ENCODE results near the gene ZNF683.
"Not testable (repeated sequence)": the region's sequence is repeated elsewhere in the genome, so short reads cannot be mapped to it uniquely, and the experiment has no call there.

ZNF683 gene

DNA sequence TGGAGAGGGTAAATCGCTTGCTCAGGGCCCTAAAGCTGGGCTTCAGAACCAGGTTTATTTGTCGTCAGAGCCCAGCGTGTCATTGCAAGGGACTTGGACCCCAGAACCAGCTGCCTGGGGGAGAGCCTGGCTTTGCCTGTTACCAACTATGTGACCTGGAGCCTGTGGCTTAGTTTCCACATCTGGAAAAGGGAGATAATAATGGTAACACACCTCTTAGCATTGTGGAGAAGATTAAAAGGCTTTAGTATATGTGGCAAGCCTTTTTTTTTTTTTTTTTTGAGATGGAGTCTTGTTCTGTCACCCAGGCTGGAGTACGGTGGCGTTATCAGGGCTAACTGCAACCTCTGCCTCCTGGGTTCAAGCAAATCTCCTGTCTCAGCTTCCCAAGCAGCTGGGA lies 42.3 kb downstream of the ZNF683 start:
- Histone ChIP-seq H3K27me3 (ENCODE audit: insufficient read depth, poor library complexity, severe bottlenecking) (no peaks in the 10 kb centered on the region), H3K4me3 (replicated peaks; ENCODE audit: insufficient read depth, low read length) (no peak overlapping the region), H3K27ac (replicated peaks) (no peak overlapping the region)
- DNase-seq (ENCODE audit: low read depth in 1 of 2, low spot score in 1 of 2) = no peak
- no peak for TF ChIP-seq SPI1 (IDR thresholded peaks at IDR 0.05; ENCODE audit: borderline replicate concordance, low read depth)
- no peak for TF ChIP-seq POLR2AphosphoS5 (IDR thresholded peaks at IDR 0.05; ENCODE audit: low read depth)
- TF ChIP-seq, protein P1, sequence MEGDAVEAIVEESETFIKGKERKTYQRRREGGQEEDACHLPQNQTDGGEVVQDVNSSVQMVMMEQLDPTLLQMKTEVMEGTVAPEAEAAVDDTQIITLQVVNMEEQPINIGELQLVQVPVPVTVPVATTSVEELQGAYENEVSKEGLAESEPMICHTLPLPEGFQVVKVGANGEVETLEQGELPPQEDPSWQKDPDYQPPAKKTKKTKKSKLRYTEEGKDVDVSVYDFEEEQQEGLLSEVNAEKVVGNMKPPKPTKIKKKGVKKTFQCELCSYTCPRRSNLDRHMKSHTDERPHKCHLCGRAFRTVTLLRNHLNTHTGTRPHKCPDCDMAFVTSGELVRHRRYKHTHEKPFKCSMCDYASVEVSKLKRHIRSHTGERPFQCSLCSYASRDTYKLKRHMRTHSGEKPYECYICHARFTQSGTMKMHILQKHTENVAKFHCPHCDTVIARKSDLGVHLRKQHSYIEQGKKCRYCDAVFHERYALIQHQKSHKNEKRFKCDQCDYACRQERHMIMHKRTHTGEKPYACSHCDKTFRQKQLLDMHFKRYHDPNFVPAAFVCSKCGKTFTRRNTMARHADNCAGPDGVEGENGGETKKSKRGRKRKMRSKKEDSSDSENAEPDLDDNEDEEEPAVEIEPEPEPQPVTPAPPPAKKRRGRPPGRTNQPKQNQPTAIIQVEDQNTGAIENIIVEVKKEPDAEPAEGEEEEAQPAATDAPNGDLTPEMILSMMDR (IDR thresholded peaks at IDR 0.05; ENCODE audit: insufficient read depth, low read length) = no peak
- TF ChIP-seq, protein P2, sequence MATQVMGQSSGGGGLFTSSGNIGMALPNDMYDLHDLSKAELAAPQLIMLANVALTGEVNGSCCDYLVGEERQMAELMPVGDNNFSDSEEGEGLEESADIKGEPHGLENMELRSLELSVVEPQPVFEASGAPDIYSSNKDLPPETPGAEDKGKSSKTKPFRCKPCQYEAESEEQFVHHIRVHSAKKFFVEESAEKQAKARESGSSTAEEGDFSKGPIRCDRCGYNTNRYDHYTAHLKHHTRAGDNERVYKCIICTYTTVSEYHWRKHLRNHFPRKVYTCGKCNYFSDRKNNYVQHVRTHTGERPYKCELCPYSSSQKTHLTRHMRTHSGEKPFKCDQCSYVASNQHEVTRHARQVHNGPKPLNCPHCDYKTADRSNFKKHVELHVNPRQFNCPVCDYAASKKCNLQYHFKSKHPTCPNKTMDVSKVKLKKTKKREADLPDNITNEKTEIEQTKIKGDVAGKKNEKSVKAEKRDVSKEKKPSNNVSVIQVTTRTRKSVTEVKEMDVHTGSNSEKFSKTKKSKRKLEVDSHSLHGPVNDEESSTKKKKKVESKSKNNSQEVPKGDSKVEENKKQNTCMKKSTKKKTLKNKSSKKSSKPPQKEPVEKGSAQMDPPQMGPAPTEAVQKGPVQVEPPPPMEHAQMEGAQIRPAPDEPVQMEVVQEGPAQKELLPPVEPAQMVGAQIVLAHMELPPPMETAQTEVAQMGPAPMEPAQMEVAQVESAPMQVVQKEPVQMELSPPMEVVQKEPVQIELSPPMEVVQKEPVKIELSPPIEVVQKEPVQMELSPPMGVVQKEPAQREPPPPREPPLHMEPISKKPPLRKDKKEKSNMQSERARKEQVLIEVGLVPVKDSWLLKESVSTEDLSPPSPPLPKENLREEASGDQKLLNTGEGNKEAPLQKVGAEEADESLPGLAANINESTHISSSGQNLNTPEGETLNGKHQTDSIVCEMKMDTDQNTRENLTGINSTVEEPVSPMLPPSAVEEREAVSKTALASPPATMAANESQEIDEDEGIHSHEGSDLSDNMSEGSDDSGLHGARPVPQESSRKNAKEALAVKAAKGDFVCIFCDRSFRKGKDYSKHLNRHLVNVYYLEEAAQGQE (IDR thresholded peaks at IDR 0.05; ENCODE audit: insufficient replicate concordance, low read depth) = no peak
- no peak for TF ChIP-seq GABPA (IDR thresholded peaks at IDR 0.05; ENCODE audit: low read depth)

DNA sequence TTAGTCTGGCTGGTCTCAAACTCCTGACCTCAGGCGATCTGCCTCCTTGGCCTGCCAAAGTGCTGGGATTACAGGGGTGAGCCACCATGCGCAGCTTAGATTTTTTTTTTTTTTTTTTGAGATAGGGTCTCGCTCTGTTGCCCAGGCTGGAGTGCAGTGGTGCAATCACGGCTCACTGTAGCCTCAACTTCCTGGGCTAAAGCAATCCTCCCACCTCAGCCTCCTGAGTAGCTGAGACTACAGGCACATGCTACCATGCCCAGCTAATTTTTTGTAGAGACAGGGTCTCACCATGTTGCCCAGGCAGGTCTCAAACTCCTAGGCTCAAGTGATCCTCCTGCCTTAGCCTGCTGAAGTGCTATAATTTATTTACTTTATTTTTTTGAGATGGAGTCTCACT lies 43.2 kb downstream of the ZNF683 start:
- not testable (repeated sequence) for H3K27ac ChIP-seq (replicated peaks); H3K4me3 ChIP-seq (replicated peaks; ENCODE audit: insufficient read depth, low read length); DNase-seq (ENCODE audit: low read depth in 1 of 2, low spot score in 1 of 2)

DNA sequence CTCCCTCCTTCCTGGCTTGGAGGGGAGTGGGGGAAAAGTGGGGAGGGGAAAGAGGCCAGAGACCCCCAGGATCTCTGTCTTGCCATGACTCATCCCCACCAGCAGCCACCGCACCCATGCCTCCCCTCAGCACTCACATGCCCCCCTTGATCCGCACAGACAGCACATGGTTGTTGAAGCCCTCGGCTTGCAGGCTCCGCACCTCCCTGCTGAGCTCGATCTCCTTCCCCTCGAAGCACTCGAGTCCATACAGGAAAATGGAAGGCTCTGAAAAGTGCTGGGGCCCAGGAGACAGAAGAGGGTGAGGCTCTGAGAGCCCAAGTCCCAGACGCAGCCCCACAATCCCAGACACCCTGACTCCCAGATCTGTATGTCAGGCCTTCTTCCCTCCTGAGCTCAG lies 44.0 kb downstream of the ZNF683 start:
- H3K4me3 ChIP-seq (replicated peaks; ENCODE audit: insufficient read depth, low read length) = no peak overlapping the region
- H3K27ac ChIP-seq (replicated peaks) = no peak overlapping the region
- no peaks in the 10 kb centered on the region for H3K27me3 ChIP-seq (ENCODE audit: insufficient read depth, poor library complexity, severe bottlenecking)
- TF ChIP-seq, protein P2 (IDR thresholded peaks at IDR 0.05; ENCODE audit: insufficient replicate concordance, low read depth) = no peak
- TF ChIP-seq SPI1 (IDR thresholded peaks at IDR 0.05; ENCODE audit: borderline replicate concordance, low read depth) = no peak
- TF ChIP-seq, protein P1 (IDR thresholded peaks at IDR 0.05; ENCODE audit: insufficient read depth, low read length) = no peak
- no peak for TF ChIP-seq POLR2AphosphoS5 (IDR thresholded peaks at IDR 0.05; ENCODE audit: low read depth)
- TF ChIP-seq GABPA (IDR thresholded peaks at IDR 0.05; ENCODE audit: low read depth) = no peak
- DNase-seq (ENCODE audit: low read depth in 1 of 2, low spot score in 1 of 2) = no peak

More for the DNA sequence above, 43.2 kb downstream of the ZNF683 start:
- H3K27me3 ChIP-seq (ENCODE audit: insufficient read depth, poor library complexity, severe bottlenecking) = not testable (repeated sequence)

DNA sequence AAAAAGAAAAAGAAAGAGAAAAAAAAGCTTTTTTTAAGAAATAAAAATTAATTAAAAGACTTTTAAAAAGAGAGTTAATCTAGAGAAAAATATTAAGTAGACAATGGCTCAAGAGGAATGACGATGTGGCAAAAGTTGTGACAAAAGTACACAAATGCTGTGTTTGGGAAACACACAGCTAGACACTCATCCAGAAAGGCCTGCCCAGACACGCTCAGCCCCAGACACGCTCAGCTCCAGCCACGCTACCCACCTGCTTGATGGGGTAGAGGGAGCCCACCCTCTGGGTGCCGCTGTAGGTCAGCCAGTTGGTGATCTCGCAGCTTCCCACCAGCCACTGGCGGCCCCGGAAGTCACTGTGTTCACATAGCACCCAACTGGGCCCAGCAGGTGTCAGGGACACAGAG lies 44.6 kb downstream of the ZNF683 start:
- TF ChIP-seq, protein P2 (IDR thresholded peaks at IDR 0.05; ENCODE audit: insufficient replicate concordance, low read depth) = no peak
- TF ChIP-seq GABPA (IDR thresholded peaks at IDR 0.05; ENCODE audit: low read depth) (no peak), POLR2AphosphoS5 (IDR thresholded peaks at IDR 0.05; ENCODE audit: low read depth) (no peak), SPI1 (IDR thresholded peaks at IDR 0.05; ENCODE audit: borderline replicate concordance, low read depth) (no peak)
- TF ChIP-seq, protein P1 (IDR thresholded peaks at IDR 0.05; ENCODE audit: insufficient read depth, low read length) = no peak
- DNase-seq (ENCODE audit: low read depth in 1 of 2, low spot score in 1 of 2) = no peak

More for the DNA sequence above, 44.6 kb downstream of the ZNF683 start:
- H3K27ac ChIP-seq (replicated peaks) = no peak overlapping the region
- H3K4me3 ChIP-seq (replicated peaks; ENCODE audit: insufficient read depth, low read length) = no peak overlapping the region
- H3K27me3 ChIP-seq (ENCODE audit: insufficient read depth, poor library complexity, severe bottlenecking) = no peaks in the 10 kb centered on the region
